Measurements from ENCODE around the gene REPIN1. TPM values are rescaled to one million over a fixed set of nuclear protein-coding genes. Genes with fewer than 3 reads are reported as not detected.
A peak's percentile ranks its signal among the peaks of the same experiment; 100 is the strongest.

REPIN1 gene
- total and polyA plus RNA-seq, 2 experiments from 2014 or later: 79.1 to 107 TPM

GRCh38 chr7:150365194-150365593, 3.4 kb upstream of the REPIN1 start:
- WGBS (ENCODE audit: low lambda C conversion rate, missing lambda C conversion rate): 96% methylated on average over 10 of the region's 10 CpGs
- no peaks in the 10 kb centered on the region for H3K36me3 ChIP-seq (replicated peaks; ENCODE audit: insufficient read depth, low read depth)
- no peaks in the 10 kb centered on the region for H3K27me3 ChIP-seq
- DNase-seq (ENCODE audit: low spot score): no peak
- TF ChIP-seq EZH2 (IDR thresholded peaks at IDR 0.05; ENCODE audit: borderline replicate concordance): no peak
- TF ChIP-seq EZH2phosphoT487 (IDR thresholded peaks at IDR 0.05; ENCODE audit: low read depth, severe bottlenecking, unreplicated experiment): no peak
- TF ChIP-seq CTCF (IDR thresholded peaks at IDR 0.05; ENCODE audit: poor library complexity): no peak
- no peaks in the 10 kb centered on the region for H4K20me1 ChIP-seq (ENCODE audit: insufficient read depth, poor library complexity, severe bottlenecking)
- H3K4me1 ChIP-seq (ENCODE audit: insufficient read depth): peaks cover 6% of the 10 kb centered on the region
- H3K4me2 ChIP-seq: no peak overlapping the region
- H3K79me2 ChIP-seq: peaks cover 20% of the 10 kb centered on the region
- H3K9me3 ChIP-seq (ENCODE audit: low read depth): no peaks in the 10 kb centered on the region
- no peak overlapping the region for H3K27ac ChIP-seq
- H2AFZ ChIP-seq: no peak overlapping the region
- no peaks in the 10 kb centered on the region for H3K9me2 ChIP-seq (replicated peaks; ENCODE audit: insufficient read depth)
- H3K4me3 ChIP-seq: no peak overlapping the region

GRCh38 chr7:150365673-150366398, 2.8 kb upstream of the REPIN1 start:
- H4K20me1 ChIP-seq (ENCODE audit: insufficient read depth, poor library complexity, severe bottlenecking): no peaks in the 10 kb centered on the region
- H3K9me2 ChIP-seq (replicated peaks; ENCODE audit: insufficient read depth): no peaks in the 10 kb centered on the region
- no peak for DNase-seq (ENCODE audit: low spot score)
- H3K4me2 ChIP-seq: no peak overlapping the region
- peaks cover 27% of the 10 kb centered on the region for H3K79me2 ChIP-seq
- WGBS (ENCODE audit: low lambda C conversion rate, missing lambda C conversion rate): 76% methylated on average over 5 of the region's 5 CpGs
- TF ChIP-seq EZH2 (IDR thresholded peaks at IDR 0.05; ENCODE audit: borderline replicate concordance) (no peak), CTCF (IDR thresholded peaks at IDR 0.05; ENCODE audit: poor library complexity) (no peak), EZH2phosphoT487 (IDR thresholded peaks at IDR 0.05; ENCODE audit: low read depth, severe bottlenecking, unreplicated experiment) (no peak)
- H3K36me3 ChIP-seq (replicated peaks; ENCODE audit: insufficient read depth, low read depth): no peaks in the 10 kb centered on the region
- no peak overlapping the region for H2AFZ ChIP-seq
- no peaks in the 10 kb centered on the region for H3K27me3 ChIP-seq
- peaks cover 13% of the 10 kb centered on the region for H3K4me1 ChIP-seq (ENCODE audit: insufficient read depth)
- peak overlapping the region; percentile 39 for H3K27ac ChIP-seq
- no peaks in the 10 kb centered on the region for H3K9me3 ChIP-seq (ENCODE audit: low read depth)
- no peak overlapping the region for H3K4me3 ChIP-seq

- Histone ChIP-seq H3K36me3 (replicated peaks; ENCODE audit: insufficient read depth, low read depth) (no peaks in the 10 kb centered on the region), H3K9me2 (replicated peaks; ENCODE audit: insufficient read depth) (no peaks in the 10 kb centered on the region), H3K79me2 (peaks cover 45% of the 10 kb centered on the region), H3K27me3 (no peaks in the 10 kb centered on the region), H3K4me2 (peak overlapping the region; percentile 94), H3K4me3 (no peak overlapping the region), H2AFZ (peak overlapping the region; percentile 60), H3K4me1 (ENCODE audit: insufficient read depth) (peaks cover 20% of the 10 kb centered on the region), H4K20me1 (ENCODE audit: insufficient read depth, poor library complexity, severe bottlenecking) (no peaks in the 10 kb centered on the region), H3K27ac (peak overlapping the region; percentile 96), H3K9me3 (ENCODE audit: low read depth) (no peaks in the 10 kb centered on the region)
- 57% methylated on average over 8 of the region's 8 CpGs for WGBS (ENCODE audit: low lambda C conversion rate, missing lambda C conversion rate)
- no peak for DNase-seq (ENCODE audit: low spot score)
- TF ChIP-seq EZH2phosphoT487 (IDR thresholded peaks at IDR 0.05; ENCODE audit: low read depth, severe bottlenecking, unreplicated experiment) (no peak), EZH2 (IDR thresholded peaks at IDR 0.05; ENCODE audit: borderline replicate concordance) (no peak), CTCF (IDR thresholded peaks at IDR 0.05; ENCODE audit: poor library complexity) (no peak)
Observed at GRCh38 chr7:150367677-150368095, 936 bp upstream of the REPIN1 start.
